Coronary artery (tissue), 2 donors: ENCODE measurements around the gene UBXN6.

ENCODE experiments used
- DNase-seq: peaks from one replicate; pipeline ENCODE4 v3.0.0-alpha.2; 2017; ENCODE audit warnings: low spot score
- H3K27ac ChIP-seq, 2 donors: fragments of 200-600 bp; sonication (generic); one replicate each; pipeline ENCODE4 v1.5.1; 2016 to 2019
- H3K4me3 ChIP-seq: fragments of 200-600 bp; sonication (generic); 2 replicates; pipeline ENCODE4 v1.5.1; 2016; ENCODE audit warnings: mild to moderate bottlenecking, moderate library complexity
- CTCF ChIP-seq: fragments of 200-600 bp; sonication (generic); IDR thresholded peaks from one replicate; pipeline ENCODE4 v1.5.1; 2019; ENCODE audit warnings: antibody characterized with exemption

UBXN6 gene

GRCh38 chr19:4448147-4448985 lies 9.2 kb downstream of the UBXN6 start:
- no peak for TF ChIP-seq CTCF
- DNase-seq, result no peak
- no peak overlapping the region for H3K27ac ChIP-seq
- no peak overlapping the region for H3K4me3 ChIP-seq

DNA sequence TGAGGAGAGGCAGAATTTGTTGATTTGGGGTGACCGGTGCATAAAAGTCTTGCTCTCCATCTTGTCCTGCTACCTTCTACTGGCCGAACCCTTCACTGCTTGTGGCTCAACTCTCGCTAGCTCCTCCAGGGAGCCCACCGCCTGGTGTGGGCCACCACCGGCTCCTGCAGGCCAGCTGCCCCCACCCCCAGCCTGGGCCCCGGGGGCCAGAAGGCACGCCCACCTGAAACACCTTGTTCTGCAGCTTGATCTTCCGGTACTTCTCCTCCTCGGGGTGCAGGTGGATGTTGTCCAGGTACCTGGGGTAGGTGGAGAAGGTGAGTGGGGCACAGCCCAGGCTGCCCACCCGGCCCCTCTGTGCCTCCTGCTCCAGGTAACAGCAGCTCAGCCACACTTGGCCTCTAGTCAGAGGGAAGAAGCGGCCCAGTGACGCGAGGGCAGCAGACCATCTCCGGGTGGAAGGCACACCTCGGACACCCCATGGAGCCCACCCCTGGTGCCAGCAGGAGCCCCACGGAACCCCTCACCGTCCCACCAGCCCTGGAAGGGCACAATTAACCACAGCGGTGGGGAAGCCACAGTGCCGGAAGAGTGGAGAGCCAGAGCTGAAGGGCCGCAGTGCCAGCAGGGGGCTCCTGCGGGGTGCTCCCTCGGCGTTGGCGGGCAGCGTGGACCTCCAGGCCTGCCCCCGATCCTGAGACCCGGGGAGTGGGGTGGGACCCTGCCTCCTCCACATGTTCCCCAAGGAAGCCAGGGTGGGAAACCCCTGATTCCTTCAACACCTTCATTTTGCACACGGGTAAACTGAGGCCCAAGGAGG lies 10.1 kb downstream of the UBXN6 start:
- Histone ChIP-seq H3K27ac (no peak overlapping the region), H3K4me3 (no peak overlapping the region)
- no peak for DNase-seq
- no peak for TF ChIP-seq CTCF

DNA sequence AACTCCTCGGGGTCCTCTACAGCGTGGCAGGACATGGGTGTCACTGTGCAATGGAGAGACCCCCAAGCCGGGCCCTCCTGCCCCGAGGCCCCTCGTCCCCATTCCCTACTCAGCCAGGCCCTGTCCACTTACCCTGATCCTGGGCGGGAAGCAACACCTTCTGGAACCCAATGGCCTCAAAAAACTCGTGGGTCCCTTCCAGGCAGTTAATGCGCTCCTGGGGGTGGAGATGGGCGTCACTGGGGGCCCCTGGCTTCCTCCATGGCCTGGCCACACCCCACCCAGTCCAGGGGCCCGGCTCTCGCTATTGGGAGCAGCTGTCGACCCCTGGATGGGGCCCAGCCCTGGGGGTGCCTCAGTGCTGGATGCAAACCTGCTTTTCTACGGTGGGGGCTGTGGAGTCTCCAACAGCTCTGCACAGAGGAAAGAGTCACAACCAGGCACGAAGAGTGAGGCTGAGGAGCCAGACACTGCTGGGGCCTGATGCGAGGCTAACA lies 10.8 kb downstream of the UBXN6 start:
- Histone ChIP-seq H3K4me3 (no peak overlapping the region), H3K27ac (no peak overlapping the region)
- TF ChIP-seq CTCF, result no peak
- no peak for DNase-seq

GRCh38 chr19:4445963-4446703 lies 11.5 kb downstream of the UBXN6 start:
- DNase-seq, result no peak
- TF ChIP-seq CTCF, result no peak
- Histone ChIP-seq H3K4me3 (no peak overlapping the region), H3K27ac (no peak overlapping the region)

- H3K27ac ChIP-seq, result no peak overlapping the region
- no peak for DNase-seq
- TF ChIP-seq CTCF, result no peak
Measured at GRCh38 chr19:4444765-4445741, 12.5 kb downstream of the UBXN6 start.

More at GRCh38 chr19:4444765-4445741, 12.5 kb downstream of the UBXN6 start:
- no peak overlapping the region for H3K4me3 ChIP-seq
